GM10266 (cell line): Measurements from ENCODE around the gene NCK1.
"Not testable (repeated sequence)": the region's sequence is repeated elsewhere in the genome, so short reads cannot be mapped to it uniquely, and the experiment has no call there.

Experiments used
- DNase-seq: peaks from one replicate; pipeline ENCODE4 v3.0.0; 2012; ENCODE audit errors: extremely low spot score
- CTCF ChIP-seq: IDR thresholded peaks from 2 replicates; pipeline ENCODE4 v1.5.1; 2012; ENCODE audit warnings: mild to moderate bottlenecking, low read depth; ENCODE audit not compliant: control insufficient read depth, insufficient read depth; ENCODE audit errors: missing control alignments

NCK1 gene

GRCh38 chr3:136891934-136892855 lies 30.2 kb downstream of the NCK1 start:
- no peak for TF ChIP-seq CTCF
- no peak for DNase-seq

- DNase-seq: no peak
- TF ChIP-seq CTCF: no peak
Observed at GRCh38 chr3:136893848-136894443, 31.9 kb downstream of the NCK1 start.

- DNase-seq: not testable (repeated sequence)
Observed at GRCh38 chr3:136897171-136897570, 35.2 kb downstream of the NCK1 start.

GRCh38 chr3:136898549-136898948 lies 36.5 kb downstream of the NCK1 start:
- no peak for TF ChIP-seq CTCF
- no peak for DNase-seq

- DNase-seq: no peak
- TF ChIP-seq CTCF: no peak
Observed at GRCh38 chr3:136898954-136899353, 36.9 kb downstream of the NCK1 start.

GRCh38 chr3:136899622-136900158 lies 37.7 kb downstream of the NCK1 start:
- TF ChIP-seq CTCF: no peak
- no peak for DNase-seq

GRCh38 chr3:136900694-136901093 lies 38.7 kb downstream of the NCK1 start:
- not testable (repeated sequence) for DNase-seq

- TF ChIP-seq CTCF: no peak
- no peak for DNase-seq
Observed at GRCh38 chr3:136901391-136901790, 39.4 kb downstream of the NCK1 start.

- not testable (repeated sequence) for DNase-seq
Observed at GRCh38 chr3:136902530-136902929, 40.5 kb downstream of the NCK1 start.
